ENCODE measurements around the gene DOCK1.
"Not testable (repeated sequence)": the region's sequence is repeated elsewhere in the genome, so short reads cannot be mapped to it uniquely, and the experiment has no call there.

Gene DOCK1

DNA sequence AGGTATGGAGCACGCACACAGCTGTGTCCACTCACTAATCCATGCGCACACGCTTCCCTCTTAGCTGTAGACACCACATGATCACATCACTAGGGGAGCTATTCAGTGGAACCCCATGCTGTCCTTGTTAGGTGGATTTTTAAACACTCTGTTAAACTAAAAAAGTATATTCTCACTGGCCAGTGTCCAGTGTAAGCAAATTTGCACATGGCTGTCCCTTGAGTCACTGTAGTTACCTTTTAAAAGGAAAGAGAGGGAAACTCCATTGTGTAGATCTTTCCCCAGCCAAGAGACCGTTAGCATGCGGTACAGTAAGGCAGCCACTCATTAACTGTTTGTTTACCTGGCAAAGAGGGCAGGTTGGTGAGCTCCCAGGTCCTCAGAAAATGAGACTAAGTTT is 372.8 kb downstream of the DOCK1 start:
- DNase-seq (ENCODE audit: low read depth), result no peak

DNA sequence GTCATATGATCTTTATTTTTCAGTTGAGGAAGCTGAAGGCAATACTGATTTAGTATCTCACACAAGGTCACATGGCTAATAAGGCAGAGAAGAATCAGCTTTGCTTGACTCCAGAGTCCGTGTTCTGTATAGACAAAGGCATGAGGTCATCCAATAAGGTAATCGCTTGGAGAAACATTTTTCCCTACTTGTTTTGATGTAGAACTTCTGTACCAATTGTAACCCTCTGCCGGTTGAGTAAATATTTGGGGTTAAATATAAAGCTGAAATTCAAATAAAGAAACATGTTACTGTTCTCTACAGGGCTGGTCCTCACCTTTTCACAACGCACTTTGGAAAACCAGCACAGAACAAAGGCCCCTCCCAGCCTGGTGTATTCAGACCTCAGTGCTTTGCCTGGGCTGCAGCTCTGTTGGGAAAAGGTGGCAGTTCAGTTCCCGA is 374.1 kb downstream of the DOCK1 start:
- DNase-seq (ENCODE audit: low read depth), result no peak

DNA sequence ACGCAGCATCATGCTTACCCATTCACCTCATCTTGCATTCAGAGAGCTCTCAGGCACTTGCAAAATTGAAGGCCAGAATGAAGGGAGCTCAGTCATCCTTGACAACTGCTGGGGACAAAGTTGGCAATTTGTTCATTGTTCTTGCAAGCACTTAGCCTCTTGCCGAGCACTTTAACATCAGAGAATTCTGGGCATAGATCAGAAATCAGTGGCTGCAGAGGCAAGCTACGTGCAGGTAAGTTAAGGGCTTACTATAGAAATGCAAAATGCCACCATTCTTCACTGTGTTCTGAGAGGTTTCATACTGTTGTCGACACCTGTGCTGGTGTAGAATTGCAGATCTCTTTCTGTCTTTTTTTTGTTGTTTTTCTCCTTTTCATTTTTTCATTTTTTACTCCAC is 375.2 kb downstream of the DOCK1 start:
- DNase-seq (ENCODE audit: low read depth), result no peak

DNA sequence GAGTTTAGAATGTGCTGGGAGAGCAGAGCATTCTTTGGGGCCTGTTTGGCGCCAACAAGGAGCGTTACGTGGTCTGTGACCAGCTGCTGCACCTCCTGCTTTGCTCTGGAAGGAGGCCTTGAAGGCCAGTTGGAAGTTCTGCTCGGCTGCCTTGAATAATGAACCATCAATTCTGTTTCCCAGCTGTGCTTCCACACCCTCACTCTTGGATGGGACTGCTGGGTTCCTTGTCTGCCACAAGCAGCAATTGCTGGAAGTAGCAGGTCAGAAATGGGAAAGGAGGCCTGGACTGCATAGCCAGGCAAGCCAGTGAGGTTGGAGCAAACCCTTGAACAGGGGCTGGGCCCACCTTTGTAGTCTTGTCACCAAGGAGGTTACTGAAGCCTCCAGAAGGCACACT is 377.8 kb downstream of the DOCK1 start:
- no peak for DNase-seq (ENCODE audit: low read depth)

DNA sequence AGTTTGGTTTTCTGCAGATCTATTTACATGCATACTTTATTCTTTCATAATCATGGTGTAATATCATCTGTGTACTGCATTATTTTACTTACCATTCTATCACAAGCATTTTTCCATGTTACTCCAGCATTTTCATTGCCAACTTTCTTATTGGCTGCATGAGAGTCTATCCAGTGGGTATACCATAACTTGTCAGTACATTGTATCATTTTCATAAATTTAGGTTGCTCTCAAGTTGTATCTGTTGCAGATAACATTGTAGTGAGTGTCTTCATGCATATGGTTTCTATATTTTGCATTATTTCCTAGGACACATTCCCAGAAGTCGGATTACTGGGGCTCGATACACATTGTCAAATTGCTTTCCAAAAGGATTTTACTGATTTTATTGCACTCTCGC is 378.3 kb downstream of the DOCK1 start:
- DNase-seq (ENCODE audit: low read depth), result no peak

DNA sequence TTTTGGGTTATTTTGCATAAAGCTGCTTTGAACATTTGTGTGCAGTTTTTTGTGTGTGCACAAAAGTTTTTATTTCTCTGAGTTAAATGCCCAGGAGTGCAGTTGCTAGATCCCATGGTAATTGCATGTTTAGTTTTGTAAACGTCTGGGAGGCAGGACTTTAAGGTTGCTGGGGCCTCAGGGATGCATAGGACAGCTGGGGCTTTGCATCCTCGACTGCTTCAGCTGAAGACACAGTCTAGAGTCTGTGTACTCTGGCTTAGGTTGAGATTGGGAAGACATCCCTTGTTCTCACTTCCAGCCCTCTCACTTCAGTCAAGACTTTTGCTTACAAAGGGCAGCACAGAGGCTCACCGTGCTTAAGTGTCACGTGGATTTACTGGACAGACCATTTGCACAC is 385.6 kb downstream of the DOCK1 start:
- DNase-seq (ENCODE audit: low read depth), result no peak

DNA sequence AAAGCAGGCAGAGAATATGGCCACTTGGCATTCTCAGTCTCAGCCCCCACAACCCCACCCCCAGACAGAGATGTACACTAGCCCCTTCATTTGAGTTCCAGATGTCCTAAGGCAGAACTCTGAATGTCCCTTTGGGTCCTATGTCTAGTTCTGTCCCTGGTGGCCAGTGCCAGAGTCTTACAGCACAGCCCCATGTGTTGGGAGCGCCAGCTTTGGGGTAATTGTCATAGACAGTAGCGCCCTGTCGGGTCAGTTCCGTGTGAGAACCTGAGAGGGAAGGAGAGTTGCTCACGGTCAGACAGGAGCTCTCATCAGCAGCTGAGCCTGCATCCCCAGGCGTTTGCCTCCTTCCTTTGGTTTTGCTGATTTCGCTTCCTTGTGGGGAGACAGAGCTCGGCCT is 386.1 kb downstream of the DOCK1 start:
- DNase-seq (ENCODE audit: low read depth), result no peak

DNA sequence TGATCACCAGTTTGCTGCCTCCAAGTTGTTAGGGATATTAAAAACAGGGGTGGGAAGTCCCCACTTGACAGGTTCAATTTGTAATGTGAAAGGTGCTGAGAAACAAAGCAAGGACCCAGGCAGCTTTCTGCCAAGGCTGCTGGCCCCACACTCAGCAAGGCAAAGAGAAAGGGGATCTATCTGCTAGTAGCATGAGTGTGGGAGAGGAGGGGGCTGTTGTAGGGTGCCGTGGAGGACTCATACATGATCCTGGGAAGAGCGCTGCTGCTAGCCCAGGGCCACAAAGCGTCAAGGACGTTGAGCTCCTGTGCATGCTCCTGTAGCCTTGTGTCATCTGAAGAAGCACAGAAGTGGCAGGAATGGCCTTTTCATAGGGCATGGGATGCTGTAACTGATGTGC is 387.7 kb downstream of the DOCK1 start:
- no peak for DNase-seq (ENCODE audit: low read depth)

DNA sequence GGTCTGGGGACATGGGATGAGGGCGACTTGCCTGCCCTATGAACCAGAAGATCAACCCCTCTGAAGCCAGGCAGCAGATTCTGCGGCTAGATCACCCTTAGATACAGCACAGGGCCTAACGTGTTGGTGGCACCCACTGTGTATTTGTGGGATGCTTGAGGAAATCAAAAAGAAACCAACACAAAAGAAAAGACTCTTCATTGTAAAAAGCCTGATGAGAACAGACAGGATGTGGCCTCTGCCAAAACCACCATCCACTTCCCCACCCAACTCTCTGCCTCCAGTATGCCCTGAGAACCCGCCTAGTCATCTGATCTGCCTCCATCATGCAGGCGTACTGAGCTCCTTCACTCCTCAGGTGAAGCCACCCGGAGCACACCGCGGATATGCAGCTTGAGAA is 388.4 kb downstream of the DOCK1 start:
- DNase-seq (ENCODE audit: low read depth), result no peak

DNA sequence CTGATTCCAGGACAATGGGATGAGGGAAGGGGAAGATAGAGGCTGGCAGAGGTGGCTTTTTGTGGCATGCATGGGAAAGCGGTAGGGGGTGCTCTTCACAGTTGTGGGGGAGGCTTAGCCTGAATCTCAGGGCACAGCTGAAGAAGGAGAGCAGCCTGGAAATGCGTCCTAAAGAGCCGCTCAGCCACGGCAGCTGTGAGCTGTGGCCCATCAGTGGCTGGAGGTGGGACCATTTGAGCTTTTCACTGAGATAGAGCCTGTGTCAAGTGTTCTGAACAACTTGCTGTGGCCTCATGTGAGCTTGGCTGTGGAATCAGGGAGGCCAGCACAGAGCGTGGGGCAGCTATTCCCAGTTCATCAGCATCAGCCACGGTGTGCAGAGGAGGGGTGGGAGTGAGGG is 391.5 kb downstream of the DOCK1 start:
- DNase-seq (ENCODE audit: low read depth), result no peak

DNA sequence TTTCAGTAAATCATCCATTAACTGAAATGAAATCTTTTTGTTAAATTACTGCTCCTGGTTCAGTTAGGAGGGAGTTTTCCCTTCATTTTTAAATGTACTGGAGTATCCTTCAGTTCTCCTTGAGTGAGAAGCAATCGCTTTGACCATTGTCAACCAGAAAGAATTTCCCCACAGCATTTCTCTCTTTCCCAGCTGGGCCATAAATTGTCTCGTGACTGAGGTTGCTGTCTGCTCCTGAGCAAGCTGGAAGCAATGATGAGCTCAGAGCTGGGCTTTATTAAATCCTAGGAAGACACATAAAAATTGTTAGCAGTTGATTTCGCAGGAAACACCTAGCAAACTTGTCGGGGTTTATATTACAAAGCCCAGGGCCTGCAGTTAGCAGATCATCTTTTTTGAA is 393.2 kb downstream of the DOCK1 start:
- no peak for DNase-seq (ENCODE audit: low read depth)

DNA sequence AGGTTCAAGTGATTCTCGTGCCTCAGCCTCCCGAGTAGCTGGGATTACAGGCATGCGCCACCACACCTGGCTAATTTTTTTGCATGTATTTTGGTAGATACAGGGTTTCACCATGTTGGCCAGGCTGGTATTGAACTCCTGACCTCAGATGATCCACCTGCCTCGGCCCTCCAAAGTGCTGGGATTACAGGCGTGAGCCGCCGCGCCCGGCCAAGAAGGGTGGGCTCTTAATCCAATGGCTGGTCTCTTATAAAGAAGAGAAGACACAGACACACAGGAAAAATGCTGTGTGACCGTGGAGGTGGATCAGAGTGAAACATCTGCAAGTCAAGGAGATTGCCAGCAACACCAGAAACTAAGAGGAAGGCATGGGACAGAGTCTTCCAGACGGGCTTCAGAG is 394.0 kb downstream of the DOCK1 start:
- not testable (repeated sequence) for DNase-seq (ENCODE audit: low read depth)

DNA sequence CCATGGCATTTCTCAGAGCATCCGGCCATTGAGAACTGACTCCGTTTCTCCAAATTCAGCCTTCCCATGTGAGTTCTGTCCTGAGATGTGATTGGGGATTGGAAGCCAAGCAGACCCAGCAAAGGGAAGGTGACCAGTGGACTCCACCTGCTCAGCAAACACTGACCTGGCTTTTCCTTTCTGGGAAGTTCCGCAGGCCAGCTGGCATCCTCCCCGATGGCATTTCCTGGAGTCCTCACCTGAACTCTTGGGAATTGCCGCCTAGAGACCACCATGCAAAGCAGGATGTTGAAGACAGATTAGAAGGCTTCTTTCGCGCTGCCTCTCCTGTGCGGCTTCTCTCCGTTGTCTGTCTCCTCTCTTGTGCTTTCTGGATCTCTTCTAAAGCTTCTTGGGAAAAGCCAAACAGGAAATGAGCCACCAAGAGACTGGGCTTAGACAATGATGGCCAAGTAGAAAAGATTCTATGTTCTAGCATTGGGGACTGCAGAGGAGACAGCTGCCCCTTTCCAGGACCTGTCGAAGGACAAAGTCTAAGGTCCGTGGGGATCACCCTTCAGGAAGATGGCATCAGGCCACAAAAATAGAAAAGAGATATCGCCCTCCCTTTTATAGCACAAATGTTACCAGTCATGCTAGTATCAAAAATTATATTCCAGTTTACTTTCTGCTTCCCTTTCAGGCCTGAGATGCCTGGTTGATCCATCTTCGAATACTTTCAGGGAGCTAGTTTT is 394.9 kb downstream of the DOCK1 start:
- no peak for DNase-seq (ENCODE audit: low read depth)

DNA sequence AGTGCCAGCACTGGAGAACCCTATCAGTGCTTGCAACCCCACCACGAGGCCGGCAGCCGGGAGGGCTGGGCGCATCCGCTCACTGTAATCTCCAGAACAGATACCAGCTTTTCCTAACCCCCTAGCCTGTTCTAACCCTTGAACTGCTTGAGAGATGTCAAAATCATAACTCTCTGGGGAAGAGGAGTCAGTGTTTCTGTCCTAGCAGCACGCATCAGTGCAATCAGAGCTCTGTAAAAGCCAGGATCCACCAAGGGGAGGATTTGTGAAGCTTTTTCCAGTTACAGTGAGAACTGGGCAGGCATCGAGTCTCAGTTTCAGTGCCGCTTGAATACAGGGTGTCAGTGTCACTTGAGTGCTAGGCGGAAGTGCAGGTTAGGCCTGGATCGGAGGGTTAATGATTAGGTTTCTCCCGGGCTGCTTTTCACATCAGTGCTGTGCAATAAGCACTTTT is 395.7 kb downstream of the DOCK1 start:
- DNase-seq (ENCODE audit: low read depth), result no peak

DNA sequence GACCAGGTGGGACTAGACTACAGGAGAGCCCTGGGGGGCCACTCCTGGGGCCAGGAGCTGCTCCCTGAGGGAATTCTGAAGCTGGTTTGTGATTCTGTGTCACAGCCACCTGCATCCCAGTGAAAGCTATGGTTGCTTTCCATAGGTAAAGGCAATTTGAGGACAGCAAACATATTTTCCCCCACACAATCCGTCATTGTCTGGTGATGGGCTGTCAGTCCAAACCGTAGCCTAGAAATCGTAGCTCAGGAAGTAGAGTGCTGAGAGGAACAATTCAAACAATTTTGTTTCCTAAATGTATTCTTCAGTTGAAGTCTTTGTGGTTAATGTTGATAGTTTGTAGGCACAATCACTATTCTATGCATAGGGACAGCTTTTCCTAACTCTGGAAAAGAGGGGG is 397.1 kb downstream of the DOCK1 start:
- DNase-seq (ENCODE audit: low read depth), result no peak

DNA sequence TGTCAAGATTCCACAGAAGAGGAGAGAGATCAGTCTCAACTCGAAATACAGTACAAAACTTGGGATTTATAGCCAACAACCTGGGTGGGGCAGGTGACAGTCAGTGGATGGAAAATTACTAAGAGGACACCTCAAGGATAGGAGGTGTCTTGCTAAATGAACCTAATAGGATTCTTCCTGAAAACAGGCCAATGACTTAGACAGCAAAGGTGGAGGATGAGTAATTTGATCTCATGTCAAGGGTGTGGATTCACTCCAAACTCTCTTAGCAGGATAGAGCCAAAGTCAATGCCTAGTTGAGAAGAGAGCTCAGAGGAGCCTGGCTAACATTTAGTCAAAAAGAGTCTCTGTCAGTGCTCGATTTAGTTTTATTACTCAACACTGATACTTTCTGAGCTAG is 397.9 kb downstream of the DOCK1 start:
- DNase-seq (ENCODE audit: low read depth), result no peak

DNA sequence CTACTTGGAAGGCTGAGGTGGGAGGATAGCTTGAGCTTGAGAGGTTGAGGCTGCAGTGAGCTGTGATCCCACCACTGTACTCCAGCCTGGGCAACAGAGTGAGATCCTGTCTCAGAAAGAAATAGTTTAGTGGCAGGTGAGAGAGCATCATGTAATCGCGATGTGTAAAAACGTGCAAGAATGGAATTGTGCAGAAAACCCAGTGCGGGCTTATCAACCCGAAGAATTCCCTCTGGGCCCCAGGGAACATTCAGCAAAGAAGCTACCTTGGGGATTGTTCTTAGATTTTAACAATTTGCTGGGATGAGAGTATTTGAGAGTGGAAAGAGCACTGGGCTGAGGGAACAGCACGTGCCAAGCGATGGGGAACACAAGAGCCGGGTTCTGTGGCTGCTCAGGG is 398.5 kb downstream of the DOCK1 start:
- no peak for DNase-seq (ENCODE audit: low read depth)

DNA sequence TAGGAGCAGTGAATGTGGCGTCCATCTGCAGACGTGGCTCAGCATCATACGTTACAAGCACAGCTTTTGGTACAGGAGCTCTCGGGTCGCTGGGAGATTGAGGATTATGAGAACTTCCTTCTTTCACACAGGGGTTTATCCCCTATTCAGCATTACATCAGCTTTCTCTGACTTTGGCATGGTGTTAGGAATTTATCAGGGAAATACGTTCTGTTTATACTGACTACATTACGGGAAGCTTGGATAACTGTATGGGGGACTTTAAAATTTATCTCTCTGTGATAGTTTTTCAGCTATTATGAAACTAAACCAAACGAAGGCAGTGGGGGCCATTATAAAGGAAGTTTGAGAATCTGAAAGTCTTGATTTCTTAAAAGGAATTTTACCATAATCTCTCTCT is 401.3 kb downstream of the DOCK1 start:
- DNase-seq (ENCODE audit: low read depth), result no peak

DNA sequence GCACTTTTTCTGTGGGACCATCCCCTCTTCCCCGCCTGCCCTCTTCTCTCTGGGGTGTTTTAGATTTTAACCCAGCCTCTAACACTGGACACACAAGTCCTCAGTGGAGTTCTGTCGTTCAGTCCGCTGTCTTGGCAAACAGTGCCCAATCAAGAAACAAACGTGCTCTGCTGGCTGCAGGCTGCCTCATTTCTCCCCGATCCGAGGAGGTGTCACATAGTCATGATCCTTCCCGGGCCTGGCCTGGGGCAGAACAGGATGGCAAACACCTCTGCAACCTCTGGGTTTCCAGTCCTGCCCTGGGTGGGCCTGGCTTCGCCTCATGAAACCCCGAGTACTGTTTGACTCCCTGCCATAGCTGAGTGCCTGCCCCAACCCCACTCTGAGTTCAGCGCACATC is 402.1 kb downstream of the DOCK1 start:
- no peak for DNase-seq (ENCODE audit: low read depth)

DNA sequence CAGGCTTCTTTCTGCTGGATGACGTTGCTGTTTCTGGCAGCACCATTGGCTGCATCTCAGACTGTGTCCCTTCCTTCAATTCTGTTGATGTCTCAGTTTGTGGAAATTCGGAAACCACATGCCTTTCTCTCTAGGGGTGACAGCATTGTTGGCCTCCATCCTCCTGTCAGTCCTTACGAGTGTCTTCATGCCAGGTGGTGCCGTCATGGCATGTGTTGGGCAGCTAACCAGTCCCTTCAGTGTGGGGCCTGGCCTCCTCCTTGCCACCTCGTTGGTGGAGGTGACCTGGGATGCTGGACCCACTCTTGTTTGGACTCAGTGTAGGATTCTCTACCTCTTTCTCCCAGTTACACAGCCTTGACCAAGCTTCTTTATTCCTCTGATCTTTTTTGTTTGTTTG is 402.8 kb downstream of the DOCK1 start:
- no peak for DNase-seq (ENCODE audit: low read depth)

DNA sequence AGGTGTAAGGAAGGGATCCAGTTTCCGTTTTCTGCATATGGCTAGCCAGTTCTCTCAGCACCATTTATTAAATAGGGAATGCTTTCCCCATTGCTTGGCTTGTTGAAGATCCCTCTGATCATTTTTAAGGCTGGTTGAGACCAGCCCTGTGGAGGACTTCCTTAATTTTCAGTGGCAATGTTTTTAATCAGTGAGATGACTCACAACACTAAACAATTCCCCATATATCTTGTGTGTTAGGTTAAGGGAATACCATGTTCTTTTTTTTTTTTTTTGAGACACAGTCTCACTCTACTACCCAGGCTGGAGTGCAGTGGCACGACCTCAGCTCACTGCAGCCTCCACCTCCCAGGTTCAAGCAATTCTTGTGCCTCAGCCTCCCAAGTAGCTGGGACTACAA is 404.4 kb downstream of the DOCK1 start:
- DNase-seq (ENCODE audit: low read depth), result not testable (repeated sequence)

DNA sequence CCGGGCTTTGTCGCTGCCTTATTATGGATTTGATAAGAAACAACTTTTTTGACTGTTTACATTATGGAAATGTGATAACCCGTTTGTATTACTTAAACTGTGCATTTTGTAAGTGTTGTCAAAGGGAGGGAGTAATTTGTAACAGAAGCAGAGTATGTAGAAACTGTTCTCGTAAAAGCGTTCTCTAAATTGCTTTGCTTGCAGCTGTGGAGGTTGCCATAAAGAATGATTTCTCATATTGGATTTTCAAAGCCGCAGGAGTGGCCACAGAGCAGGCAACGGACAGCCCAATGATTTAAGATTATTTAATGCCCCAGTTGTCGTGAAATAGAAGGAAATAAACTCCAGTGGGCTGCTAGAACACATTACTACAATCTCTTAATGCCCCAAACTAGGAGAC is 405.2 kb downstream of the DOCK1 start:
- no peak for DNase-seq (ENCODE audit: low read depth)

DNA sequence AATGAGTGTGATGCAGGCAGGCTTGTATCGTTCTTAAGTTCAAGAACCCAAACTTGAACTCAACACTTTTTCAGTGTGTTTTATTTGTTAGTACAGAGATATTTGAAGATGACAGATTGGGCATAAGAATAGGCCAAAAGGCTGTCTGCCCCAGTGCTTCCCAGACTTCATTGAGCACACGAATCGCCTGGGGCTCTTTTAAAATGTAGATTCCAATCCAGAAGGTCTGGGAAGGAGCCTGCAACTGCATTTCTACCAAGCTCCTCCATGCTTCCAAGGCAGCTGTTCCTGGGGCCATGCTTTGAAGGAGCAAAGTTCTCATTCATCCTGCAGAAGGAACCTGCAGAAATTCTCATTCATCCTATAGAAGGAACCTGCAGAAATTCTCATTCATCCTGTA is 405.7 kb downstream of the DOCK1 start:
- DNase-seq (ENCODE audit: low read depth), result no peak

DNA sequence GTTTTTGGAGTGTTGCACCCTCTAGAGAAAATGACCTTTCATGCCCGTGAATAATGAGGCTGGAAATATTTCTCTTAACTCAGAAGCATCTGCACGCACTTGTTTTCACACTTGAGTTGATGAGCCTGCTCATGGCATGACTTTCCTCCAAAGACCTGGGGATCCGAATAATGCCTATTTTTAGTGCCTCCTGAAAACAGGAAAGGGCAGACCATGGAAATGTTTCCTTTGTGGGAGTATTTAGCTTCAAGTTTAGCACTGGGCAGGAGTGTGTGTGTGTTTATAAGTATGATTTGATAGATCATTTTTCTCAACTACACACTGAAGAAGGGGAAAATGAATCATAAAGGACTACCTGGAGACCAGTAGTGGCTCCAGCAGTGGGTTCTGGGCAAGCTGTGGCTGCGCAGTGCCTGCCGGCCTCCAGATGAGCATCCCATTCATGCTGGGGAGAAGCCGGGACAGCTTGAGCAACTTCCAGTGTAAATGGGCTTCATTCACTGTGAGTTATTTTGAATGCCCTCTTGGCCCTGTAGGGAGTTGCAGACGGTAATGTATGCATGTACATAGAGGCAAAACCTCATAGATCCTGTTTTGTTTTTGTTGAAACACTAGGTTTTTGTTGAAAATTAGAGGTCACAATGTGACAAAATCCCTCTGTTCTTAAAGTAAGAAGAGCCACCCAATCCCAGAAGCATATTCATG is 408.9 kb downstream of the DOCK1 start:
- DNase-seq (ENCODE audit: low read depth), result no peak

Measured in HS-27A (cell line).